ENCODE data around the gene ADARB1. TPM values are rescaled to one million over a fixed set of nuclear protein-coding genes. Genes with fewer than 3 reads are reported as not detected.

ADARB1 gene
- total RNA-seq, 1 experiment from 2014 or later = 14.6 TPM

DNA sequence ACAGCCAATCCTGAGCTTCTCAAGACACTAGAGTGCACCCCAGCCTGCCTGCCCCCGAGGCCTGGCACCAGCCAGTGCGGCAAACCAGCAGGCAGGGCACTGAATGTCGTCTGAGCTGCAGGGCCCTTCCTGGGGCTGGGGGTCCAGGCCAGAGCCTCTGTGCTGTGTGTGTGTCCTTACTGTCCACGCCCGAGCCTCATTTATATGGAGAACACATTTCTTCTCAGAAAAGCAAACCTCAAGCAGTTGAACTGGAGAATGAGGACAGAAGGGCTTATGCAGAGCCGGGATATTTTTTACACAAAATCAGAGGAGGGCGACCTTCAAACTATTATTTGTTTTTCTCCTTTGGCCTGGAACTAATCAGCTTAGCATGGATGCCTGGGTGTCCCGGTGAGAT, 160.6 kb downstream of the ADARB1 start:
- no peak for TF ChIP-seq MLX (CRISPR knock-in tag; IDR thresholded peaks at IDR 0.05)
- TF ChIP-seq PRDM15 (CRISPR knock-in tag; IDR thresholded peaks at IDR 0.05) = no peak
- no peak for TF ChIP-seq ZNF138 (CRISPR knock-in tag; conservative IDR thresholded peaks at IDR 0.05)
- TF ChIP-seq GABPB1 (CRISPR knock-in tag; IDR thresholded peaks at IDR 0.05) = no peak
- TF ChIP-seq, protein P1, sequence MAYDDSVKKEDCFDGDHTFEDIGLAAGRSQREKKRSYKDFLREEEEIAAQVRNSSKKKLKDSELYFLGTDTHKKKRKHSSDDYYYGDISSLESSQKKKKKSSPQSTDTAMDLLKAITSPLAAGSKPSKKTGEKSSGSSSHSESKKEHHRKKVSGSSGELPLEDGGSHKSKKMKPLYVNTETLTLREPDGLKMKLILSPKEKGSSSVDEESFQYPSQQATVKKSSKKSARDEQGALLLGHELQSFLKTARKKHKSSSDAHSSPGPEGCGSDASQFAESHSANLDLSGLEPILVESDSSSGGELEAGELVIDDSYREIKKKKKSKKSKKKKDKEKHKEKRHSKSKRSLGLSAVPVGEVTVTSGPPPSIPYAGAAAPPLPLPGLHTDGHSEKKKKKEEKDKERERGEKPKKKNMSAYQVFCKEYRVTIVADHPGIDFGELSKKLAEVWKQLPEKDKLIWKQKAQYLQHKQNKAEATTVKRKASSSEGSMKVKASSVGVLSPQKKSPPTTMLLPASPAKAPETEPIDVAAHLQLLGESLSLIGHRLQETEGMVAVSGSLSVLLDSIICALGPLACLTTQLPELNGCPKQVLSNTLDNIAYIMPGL (CRISPR knock-in tag; IDR thresholded peaks at IDR 0.05) = no peak
- TF ChIP-seq E2F1 (CRISPR knock-in tag; IDR thresholded peaks at IDR 0.05) = no peak
- no peak for TF ChIP-seq CBFB (CRISPR knock-in tag; IDR thresholded peaks at IDR 0.05; ENCODE audit: low read depth)
- TF ChIP-seq TEAD4 (CRISPR knock-in tag; IDR thresholded peaks at IDR 0.05) = no peak
- TF ChIP-seq NR1H2 (CRISPR knock-in tag; IDR thresholded peaks at IDR 0.05) = no peak
- no peak for TF ChIP-seq SMAD3 (CRISPR knock-in tag; IDR thresholded peaks at IDR 0.05; ENCODE audit: borderline replicate concordance)
- no peak for TF ChIP-seq ZBTB21 (CRISPR knock-in tag; IDR thresholded peaks at IDR 0.05; ENCODE audit: borderline replicate concordance)
- TF ChIP-seq ETV6 (CRISPR knock-in tag; IDR thresholded peaks at IDR 0.05) = no peak
- no peak for TF ChIP-seq ZNF532 (CRISPR knock-in tag; IDR thresholded peaks at IDR 0.05; ENCODE audit: borderline replicate concordance)
- no peak for TF ChIP-seq TCF7 (CRISPR knock-in tag; IDR thresholded peaks at IDR 0.05; ENCODE audit: low read depth)
- no peak for TF ChIP-seq NR3C1 (CRISPR knock-in tag; conservative IDR thresholded peaks at IDR 0.05; ENCODE audit: low read depth)
- TF ChIP-seq ZNF281 (CRISPR knock-in tag; IDR thresholded peaks at IDR 0.05) = no peak
- TF ChIP-seq ZNF317 (CRISPR knock-in tag; IDR thresholded peaks at IDR 0.05; ENCODE audit: borderline replicate concordance, low read depth) = no peak
- no peak for TF ChIP-seq GTF2I (CRISPR knock-in tag; conservative IDR thresholded peaks at IDR 0.05)
- ChIA-PET CTCF (interaction anchor here (0.6 to 1.9 kb wide), 2 partner anchors 42 to 97 kb away, joined by 3 to 8 read pairs; no protein-coding TSS in a partner anchor), POLR2A (no interaction called here)
- Mint-ChIP-seq H3K4me3 (no peak overlapping the region), H3K36me3 (peaks cover 3% of the 10 kb centered on the region; the same call in 1 of the 2 replicates), H3K27me3 (ENCODE audit: low read depth) (no peaks in the 10 kb centered on the region; the same call in 1 of the 2 replicates), H3K27ac (no peak overlapping the region), H3K4me1 (no peaks in the 10 kb centered on the region), H3K9me3 (peaks cover 20% of the 10 kb centered on the region)
- ATAC-seq (no peak), DNase-seq (ENCODE audit: low spot score) (no peak)

All from WTC11 (cell line).